ENCODE data around the gene TNFSF11.
A peak's percentile ranks its signal among the peaks of the same experiment; 100 is the strongest.

The TNFSF11 gene

DNA sequence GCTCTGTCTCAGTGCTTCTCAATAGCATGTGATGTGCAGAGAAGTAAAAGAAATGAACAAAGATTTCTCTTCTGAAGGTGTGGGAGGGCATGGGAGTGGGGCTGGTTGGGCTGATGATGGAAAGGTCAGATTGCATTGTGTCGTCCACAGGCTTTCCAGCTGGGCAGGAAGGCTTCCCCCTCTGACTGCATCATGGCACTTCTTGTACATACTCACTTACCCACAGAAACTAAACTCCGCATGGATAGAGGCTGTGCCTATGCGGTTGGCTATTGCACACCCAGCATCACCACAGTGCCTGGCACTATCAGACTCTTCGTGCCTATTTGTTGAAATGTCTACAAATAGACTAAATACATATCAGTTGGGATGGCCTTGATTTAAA lies 24.4 kb upstream of the TNFSF11 start:
- no peaks in the 10 kb centered on the region for H4K20me1 ChIP-seq (ENCODE audit: insufficient read depth, low read length, poor library complexity, severe bottlenecking)
- H3K27me3 ChIP-seq (ENCODE audit: insufficient read depth, low read length, poor library complexity, severe bottlenecking): no peaks in the 10 kb centered on the region
- H3K9me3 ChIP-seq (ENCODE audit: insufficient read depth, low read depth, low read length): no peaks in the 10 kb centered on the region
- peaks cover 16% of the 10 kb centered on the region for H3K4me1 ChIP-seq (ENCODE audit: insufficient read depth, low read length, poor library complexity, severe bottlenecking)
- no peaks in the 10 kb centered on the region for H3F3A ChIP-seq (ENCODE audit: low read depth)
- H3K9me2 ChIP-seq (replicated peaks; ENCODE audit: low read depth, low read length): no peaks in the 10 kb centered on the region
- no peak overlapping the region for H3K9ac ChIP-seq (ENCODE audit: low read depth, low read length, poor library complexity, severe bottlenecking)
- peak overlapping the region; percentile 19 for H3K4me2 ChIP-seq (ENCODE audit: low read depth, low read length, poor library complexity, severe bottlenecking)
- H3K4me3 ChIP-seq (ENCODE audit: low read length, poor library complexity, severe bottlenecking): no peak overlapping the region
- H2AFZ ChIP-seq (ENCODE audit: low read length): no peak overlapping the region
- H3K79me2 ChIP-seq (ENCODE audit: insufficient read depth, low read length): no peaks in the 10 kb centered on the region
- TF ChIP-seq EZH2phosphoT487 (IDR thresholded peaks at IDR 0.05; ENCODE audit: borderline replicate concordance): no peak
- TF ChIP-seq, protein P1, sequence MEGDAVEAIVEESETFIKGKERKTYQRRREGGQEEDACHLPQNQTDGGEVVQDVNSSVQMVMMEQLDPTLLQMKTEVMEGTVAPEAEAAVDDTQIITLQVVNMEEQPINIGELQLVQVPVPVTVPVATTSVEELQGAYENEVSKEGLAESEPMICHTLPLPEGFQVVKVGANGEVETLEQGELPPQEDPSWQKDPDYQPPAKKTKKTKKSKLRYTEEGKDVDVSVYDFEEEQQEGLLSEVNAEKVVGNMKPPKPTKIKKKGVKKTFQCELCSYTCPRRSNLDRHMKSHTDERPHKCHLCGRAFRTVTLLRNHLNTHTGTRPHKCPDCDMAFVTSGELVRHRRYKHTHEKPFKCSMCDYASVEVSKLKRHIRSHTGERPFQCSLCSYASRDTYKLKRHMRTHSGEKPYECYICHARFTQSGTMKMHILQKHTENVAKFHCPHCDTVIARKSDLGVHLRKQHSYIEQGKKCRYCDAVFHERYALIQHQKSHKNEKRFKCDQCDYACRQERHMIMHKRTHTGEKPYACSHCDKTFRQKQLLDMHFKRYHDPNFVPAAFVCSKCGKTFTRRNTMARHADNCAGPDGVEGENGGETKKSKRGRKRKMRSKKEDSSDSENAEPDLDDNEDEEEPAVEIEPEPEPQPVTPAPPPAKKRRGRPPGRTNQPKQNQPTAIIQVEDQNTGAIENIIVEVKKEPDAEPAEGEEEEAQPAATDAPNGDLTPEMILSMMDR (conservative IDR thresholded peaks at IDR 0.05; ENCODE audit: low read length): no peak
- H3K36me3 ChIP-seq (ENCODE audit: insufficient read depth, low read length): no peaks in the 10 kb centered on the region

DNA sequence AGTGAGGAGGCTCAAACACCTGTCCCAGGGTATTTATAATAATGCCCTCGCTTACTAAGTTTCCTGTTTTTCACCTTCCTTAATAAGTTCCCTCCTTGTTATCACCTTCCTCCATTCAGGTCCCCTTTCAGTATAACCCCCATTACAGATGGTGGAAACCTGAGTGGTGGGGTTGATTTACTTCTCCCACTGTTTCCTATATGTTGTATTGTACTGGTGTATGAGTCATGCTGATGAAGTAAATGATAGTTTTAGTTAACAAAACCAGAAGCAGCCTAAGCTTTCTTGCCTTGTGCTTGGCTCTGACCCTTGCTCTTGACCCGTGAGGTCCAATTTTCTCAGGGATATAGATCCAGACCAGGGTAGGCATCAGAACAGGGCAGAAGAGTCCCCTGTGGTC lies 22.3 kb upstream of the TNFSF11 start:
- H3K9me2 ChIP-seq (replicated peaks; ENCODE audit: low read depth, low read length): no peaks in the 10 kb centered on the region
- H3K27me3 ChIP-seq (ENCODE audit: insufficient read depth, low read length, poor library complexity, severe bottlenecking): no peaks in the 10 kb centered on the region
- peaks cover 16% of the 10 kb centered on the region for H3K4me1 ChIP-seq (ENCODE audit: insufficient read depth, low read length, poor library complexity, severe bottlenecking)
- no peaks in the 10 kb centered on the region for H4K20me1 ChIP-seq (ENCODE audit: insufficient read depth, low read length, poor library complexity, severe bottlenecking)
- H3K9ac ChIP-seq (ENCODE audit: low read depth, low read length, poor library complexity, severe bottlenecking): no peak overlapping the region
- H3K9me3 ChIP-seq (ENCODE audit: insufficient read depth, low read depth, low read length): no peaks in the 10 kb centered on the region
- TF ChIP-seq, protein P1 (conservative IDR thresholded peaks at IDR 0.05; ENCODE audit: low read length): no peak
- TF ChIP-seq EZH2phosphoT487 (IDR thresholded peaks at IDR 0.05; ENCODE audit: borderline replicate concordance): no peak
- no peaks in the 10 kb centered on the region for H3F3A ChIP-seq (ENCODE audit: low read depth)
- no peak overlapping the region for H3K4me3 ChIP-seq (ENCODE audit: low read length, poor library complexity, severe bottlenecking)
- no peaks in the 10 kb centered on the region for H3K79me2 ChIP-seq (ENCODE audit: insufficient read depth, low read length)
- H3K4me2 ChIP-seq (ENCODE audit: low read depth, low read length, poor library complexity, severe bottlenecking): no peak overlapping the region
- no peaks in the 10 kb centered on the region for H3K36me3 ChIP-seq (ENCODE audit: insufficient read depth, low read length)
- H2AFZ ChIP-seq (ENCODE audit: low read length): no peak overlapping the region

DNA sequence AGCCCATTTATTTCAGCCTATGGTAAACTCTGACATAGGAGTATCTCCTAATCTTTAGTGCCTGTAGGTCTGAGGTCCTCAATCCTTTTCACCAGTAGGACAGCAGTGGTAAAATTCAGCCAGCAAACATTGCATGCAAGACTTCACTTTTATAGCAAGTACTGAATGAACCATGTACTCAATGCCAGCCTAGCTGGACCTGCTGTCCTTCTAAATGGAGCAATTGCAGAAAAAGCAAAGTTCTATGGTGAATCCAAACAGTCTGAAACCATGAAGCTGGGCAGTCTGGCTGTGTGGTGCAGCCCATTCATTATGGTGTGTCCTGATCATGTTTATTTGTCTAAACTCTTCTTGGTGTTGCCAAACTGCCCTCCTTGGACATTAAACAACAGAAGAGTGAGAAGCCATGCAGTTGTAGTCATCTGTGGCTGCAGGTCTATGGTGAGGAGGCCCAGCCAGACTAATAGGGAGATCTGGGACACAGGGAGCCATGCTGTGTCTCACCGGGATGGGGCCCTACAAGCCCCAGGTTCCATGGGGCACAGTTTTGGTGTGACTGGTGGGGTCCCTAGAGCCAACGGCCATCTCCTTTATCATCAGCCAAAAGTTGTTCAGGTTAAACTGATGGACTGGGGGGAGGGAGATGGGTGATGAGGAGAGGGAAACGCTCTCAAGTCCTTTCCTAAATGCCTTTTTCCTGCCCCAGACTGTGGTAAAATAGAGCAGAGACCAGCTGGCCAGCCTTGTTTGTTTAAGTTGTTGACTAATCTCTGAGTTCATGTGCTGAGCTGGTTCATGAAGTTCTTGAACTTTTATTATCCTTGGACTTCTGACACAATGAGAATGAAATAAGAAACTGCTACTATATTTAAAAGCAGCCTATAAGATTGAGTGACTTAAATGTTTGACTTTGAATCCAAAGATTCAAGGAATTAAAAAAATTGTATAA lies 20.6 kb upstream of the TNFSF11 start:
- no peak overlapping the region for H3K4me2 ChIP-seq (ENCODE audit: low read depth, low read length, poor library complexity, severe bottlenecking)
- H4K20me1 ChIP-seq (ENCODE audit: insufficient read depth, low read length, poor library complexity, severe bottlenecking): no peaks in the 10 kb centered on the region
- TF ChIP-seq, protein P1 (conservative IDR thresholded peaks at IDR 0.05; ENCODE audit: low read length): no peak
- no peak for TF ChIP-seq EZH2phosphoT487 (IDR thresholded peaks at IDR 0.05; ENCODE audit: borderline replicate concordance)

More for the DNA sequence above, 20.6 kb upstream of the TNFSF11 start:
- no peaks in the 10 kb centered on the region for H3K27me3 ChIP-seq (ENCODE audit: insufficient read depth, low read length, poor library complexity, severe bottlenecking)
- no peaks in the 10 kb centered on the region for H3K36me3 ChIP-seq (ENCODE audit: insufficient read depth, low read length)
- no peaks in the 10 kb centered on the region for H3K9me2 ChIP-seq (replicated peaks; ENCODE audit: low read depth, low read length)
- no peaks in the 10 kb centered on the region for H3F3A ChIP-seq (ENCODE audit: low read depth)
- no peaks in the 10 kb centered on the region for H3K9me3 ChIP-seq (ENCODE audit: insufficient read depth, low read depth, low read length)
- peaks cover 12% of the 10 kb centered on the region for H3K4me1 ChIP-seq (ENCODE audit: insufficient read depth, low read length, poor library complexity, severe bottlenecking)
- no peak overlapping the region for H3K4me3 ChIP-seq (ENCODE audit: low read length, poor library complexity, severe bottlenecking)
- H3K9ac ChIP-seq (ENCODE audit: low read depth, low read length, poor library complexity, severe bottlenecking): no peak overlapping the region
- no peaks in the 10 kb centered on the region for H3K79me2 ChIP-seq (ENCODE audit: insufficient read depth, low read length)
- H2AFZ ChIP-seq (ENCODE audit: low read length): no peak overlapping the region

Measured in Loucy (cell line).